Measurements from ENCODE around the gene ZNF528.

The ZNF528 gene

GRCh38 chr19:52397310-52398080 is at the start of gene ZNF528:
ZNF528 (plus strand) TSS chr19:52397849; CDS start chr19:52402014, 4,165 bp downstream.
- peak; percentile 93 to 94 for DNase-seq

DNA sequence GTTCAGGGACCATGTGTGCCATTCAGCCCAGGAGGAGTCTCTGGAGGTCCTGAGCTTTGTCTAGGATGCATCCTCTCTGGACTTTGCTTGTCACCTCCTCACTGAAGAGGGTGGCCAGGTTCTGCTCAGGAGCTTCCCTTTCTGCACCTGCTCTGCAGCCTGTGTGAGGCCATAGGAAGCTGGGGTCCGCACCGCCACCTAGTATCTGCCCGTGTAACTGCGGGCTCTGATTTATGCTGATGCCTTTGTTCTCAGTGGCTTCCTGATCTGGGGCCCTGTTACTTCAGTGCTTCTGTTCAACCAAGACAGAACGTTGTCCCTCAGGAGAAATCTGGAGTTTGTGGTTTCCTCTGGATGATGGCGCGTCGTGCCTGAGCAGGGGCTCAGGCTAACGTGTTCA is 46.1 kb upstream of the ZNF528 start:
- DNase-seq, result no peak

GRCh38 chr19:52366414-52366824 is 31.2 kb upstream of the ZNF528 start:
- DNase-seq, result no peak

DNA sequence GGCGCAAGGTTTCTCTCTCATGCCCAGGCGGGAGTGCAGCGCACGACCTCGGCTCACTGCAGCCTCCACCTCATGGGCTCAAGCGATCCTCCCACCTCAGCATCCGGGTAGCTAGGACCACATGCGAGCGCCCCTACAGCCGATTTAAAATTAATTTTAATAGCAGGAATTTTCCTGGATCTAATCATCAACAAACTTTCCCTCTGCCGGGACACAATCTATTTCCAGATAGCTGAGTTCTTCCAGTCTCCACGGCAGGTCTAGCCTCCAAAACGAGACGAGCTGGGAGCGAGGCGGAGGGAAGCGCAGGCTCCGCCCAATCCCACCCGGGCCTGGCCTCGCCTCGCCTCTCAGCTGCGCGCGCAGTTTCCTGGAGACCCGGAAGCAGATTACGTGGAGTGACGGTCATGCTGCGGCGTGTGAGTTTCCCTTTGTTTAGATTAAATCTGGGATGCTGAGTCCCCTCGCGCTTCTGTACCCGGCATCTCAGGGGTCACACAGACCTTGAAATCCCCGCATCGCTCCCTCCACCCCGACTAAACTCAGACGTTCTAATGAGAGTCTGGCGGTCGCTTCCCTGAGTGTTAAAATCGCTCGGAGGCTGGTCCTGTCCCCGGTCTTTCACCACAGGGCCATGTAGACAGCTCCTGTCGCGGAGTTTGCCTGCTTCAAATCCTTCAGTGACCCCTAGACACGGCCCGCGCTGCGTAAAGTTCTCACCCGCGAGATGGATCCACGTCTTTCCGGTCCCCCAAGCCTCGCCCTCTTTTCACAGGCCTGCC is 27.9 kb upstream of the ZNF528 start, which contains the start of gene ZNF880:
TSS of gene ZNF880 (plus strand) at position 365 of the 782 bp plus-strand sequence. CDS start at position 408, 43 bp downstream.
- peak; percentile 92 to 93 for DNase-seq

GRCh38 chr19:52370341-52370710 is 27.3 kb upstream of the ZNF528 start:
- no peak for DNase-seq

- DNase-seq, result no peak
These were observed 6.5 kb upstream of the ZNF528 start for GRCh38 chr19:52391135-52391534.

GRCh38 chr19:52398081-52398441 is 412 bp downstream of the ZNF528 start:
- DNase-seq, result no peak

GRCh38 chr19:52410276-52410675 is 12.6 kb downstream of the ZNF528 start:
- no peak for DNase-seq

GRCh38 chr19:52415711-52416110 is 18.1 kb downstream of the ZNF528 start:
- DNase-seq, result no peak

DNA sequence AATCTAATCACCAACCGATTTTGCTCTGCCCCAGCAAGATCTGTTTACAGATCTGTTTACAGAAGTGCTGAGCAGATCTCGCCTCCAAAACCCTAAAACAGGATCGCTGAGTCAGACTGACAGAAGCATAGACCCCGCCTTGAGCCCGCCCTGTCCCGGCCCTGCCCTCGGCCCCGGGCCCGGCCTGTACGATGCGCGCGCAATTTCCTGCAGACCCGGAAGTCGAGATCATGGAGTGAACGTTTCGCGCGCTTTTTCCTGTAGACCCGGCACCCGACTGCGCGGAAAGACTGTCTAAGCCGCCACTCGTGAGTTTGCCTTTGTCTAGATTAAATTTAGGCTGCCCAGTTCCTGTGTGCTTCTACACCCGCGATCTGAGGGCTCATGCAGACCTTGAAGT is 31.3 kb downstream of the ZNF528 start, which contains the start of gene ZNF534:
TSS of gene ZNF534 (plus strand) at position 212 of the 400 bp plus-strand sequence. CDS start 2,327 bp downstream, outside the sequence.
- no peak for DNase-seq

GRCh38 chr19:52442179-52442578 is 44.5 kb downstream of the ZNF528 start:
- DNase-seq, result no peak

- no peak for DNase-seq
These were observed 46.9 kb downstream of the ZNF528 start for GRCh38 chr19:52444506-52444905.

DNA sequence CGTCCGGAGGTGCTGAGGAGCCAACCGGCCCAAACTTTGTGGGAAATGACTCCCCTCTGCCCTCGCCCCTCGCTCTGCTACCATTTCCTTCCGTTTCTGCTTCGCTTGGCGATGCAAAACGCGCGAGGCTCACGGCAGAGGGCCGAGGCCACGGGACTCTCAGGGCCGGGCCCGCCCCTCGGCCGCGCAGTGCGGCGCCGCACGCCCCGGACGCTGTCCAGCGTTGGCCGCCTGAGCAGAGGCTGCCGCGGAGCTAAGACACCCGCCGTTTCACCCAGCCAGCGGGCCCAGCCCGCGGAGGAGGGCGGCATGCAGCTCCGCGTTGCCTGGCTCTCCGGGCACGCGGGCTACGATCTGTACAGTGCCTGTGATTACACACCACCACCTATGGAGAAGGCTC is 53.6 kb downstream of the ZNF528 start:
- DNase-seq, result no peak

- DNase-seq, result peak; percentile 66 to 67
These were observed 55.9 kb downstream of the ZNF528 start, which contains the start of gene ZNF578 for GRCh38 chr19:52453324-52454094. ZNF578 (plus strand) TSS chr19:52453553; CDS start chr19:52501846, 48,293 bp downstream.

- no peak for DNase-seq
These were observed 67.3 kb downstream of the ZNF528 start for GRCh38 chr19:52464798-52465470.

Data from activated CD4-positive, alpha-beta T cell treated with anti-CD3 and anti-CD28 coated beads for 4 hours (primary cell).